Stimulated activated CD8-positive, alpha-beta memory T cell treated with anti-CD3 and anti-CD28 coated beads, Interleukin-2, amount 100 ng/mL, for 1 hour (primary cell): ENCODE results near the gene C13orf46.

Source experiments
- DNase-seq, 2 donors: peaks; one replicate each; pipeline ENCODE4 v3.0.0-alpha.2; 2020; ENCODE audit warnings: low read depth in 2 of 2

Gene C13orf46

DNA sequence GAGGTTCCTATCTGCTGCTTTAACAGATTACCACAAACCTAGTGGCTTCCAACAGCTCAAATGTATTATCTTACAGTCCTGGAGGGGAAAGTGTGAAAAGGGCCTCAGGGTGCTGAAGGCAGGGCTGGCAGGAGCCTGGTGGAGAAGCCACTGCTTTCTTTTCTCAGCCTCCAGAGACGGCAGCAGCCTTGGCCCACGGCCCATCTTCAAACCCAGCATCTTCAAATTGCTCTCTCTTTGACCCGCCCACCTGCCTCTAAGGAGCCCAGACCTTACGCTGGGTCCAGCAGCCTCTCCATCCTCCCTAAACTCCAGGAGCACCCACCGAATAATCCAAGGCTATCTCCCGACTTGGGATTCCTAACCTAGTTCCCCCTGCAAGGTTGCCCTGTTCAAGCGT, 35.6 kb downstream of the C13orf46 start:
- DNase-seq = no peak

DNA sequence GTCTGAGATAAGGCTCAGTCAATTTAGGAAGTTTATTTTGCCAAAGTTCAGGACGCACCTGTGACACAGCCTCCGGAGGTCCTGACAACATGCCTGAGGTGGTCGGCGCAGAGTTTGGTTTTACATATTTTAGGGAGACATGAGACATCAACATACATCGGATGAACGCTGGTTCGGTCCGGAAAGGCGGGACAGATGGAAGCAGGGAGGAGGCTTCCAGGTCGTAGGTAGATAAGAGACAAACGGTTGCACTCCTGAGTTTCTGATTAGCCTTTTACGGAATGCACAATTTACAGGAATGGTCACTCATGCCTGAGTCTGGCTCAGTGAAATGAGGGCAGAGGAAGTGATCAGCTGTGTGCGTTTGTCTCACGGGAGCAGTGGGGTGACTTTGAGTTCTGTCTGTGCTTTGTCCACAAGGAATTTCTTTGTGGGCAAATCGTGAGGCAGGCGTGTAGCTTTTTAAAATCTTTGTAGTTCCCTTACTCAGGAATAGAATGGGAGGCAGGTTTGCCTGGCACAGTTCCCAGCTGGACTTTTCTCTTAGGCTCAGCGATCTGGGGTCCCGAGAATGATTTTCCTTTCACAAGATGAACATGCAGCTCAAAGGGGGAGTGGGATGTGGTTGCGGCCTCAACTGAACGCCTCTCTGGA, 36.2 kb downstream of the C13orf46 start:
- no peak for DNase-seq

DNA sequence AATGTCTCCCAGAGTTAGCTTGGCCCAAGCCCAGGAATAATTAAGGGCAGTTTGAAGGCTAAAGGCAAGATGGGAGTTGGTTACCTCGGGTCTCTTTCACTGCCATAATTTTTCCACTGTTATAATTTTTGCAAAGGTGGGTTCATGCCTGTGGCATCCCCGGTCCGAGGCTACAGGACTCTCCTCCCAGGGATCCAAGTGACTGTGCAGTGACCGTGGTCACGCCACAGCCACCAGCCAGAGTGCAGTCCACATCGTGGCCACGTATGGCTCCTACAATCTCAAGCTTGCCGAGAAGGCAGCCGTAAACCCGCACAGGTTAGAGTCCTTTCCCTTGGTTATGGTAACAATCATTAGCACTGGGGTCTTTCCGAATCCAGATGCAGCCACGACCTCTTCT, 36.8 kb downstream of the C13orf46 start:
- DNase-seq = no peak

DNA sequence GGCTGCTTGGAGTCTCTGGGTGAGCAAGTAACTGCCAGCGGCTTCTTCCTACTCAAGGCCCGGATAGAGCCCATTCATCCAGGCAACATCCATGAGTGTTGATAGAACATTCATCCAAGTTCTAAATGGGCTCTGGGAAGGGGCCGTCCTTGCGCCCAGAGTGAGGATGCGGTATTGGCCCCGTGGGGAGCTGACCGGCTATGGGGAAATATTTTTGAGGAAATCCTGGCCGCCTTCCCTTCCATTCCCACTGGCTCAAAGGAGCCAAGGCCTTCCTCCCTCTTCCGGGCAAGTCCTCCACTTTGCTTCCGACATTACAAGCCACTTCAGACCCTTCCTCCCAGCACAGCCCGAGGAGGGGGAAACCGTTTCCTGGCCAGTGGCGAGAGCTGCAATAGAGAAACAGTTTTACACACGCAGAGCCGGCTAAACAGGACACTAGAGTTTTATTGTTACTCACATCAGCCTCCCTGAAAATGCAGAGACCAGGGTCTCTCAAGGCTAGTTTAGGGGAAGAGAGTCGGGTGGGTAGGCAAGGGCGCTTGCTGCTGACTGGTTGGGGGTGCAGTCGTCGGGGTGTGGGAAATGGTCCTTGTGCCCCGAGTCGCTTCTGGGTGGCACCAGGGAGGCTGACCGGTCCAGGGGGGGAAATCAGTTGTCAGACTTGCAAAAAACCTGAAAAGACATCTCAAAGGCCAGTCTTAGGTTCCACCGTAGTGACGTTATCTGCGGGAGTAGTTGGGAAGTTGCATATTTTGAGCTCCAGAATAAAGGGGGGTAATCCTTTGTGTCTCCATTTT, 37.5 kb downstream of the C13orf46 start:
- DNase-seq = no peak

DNA sequence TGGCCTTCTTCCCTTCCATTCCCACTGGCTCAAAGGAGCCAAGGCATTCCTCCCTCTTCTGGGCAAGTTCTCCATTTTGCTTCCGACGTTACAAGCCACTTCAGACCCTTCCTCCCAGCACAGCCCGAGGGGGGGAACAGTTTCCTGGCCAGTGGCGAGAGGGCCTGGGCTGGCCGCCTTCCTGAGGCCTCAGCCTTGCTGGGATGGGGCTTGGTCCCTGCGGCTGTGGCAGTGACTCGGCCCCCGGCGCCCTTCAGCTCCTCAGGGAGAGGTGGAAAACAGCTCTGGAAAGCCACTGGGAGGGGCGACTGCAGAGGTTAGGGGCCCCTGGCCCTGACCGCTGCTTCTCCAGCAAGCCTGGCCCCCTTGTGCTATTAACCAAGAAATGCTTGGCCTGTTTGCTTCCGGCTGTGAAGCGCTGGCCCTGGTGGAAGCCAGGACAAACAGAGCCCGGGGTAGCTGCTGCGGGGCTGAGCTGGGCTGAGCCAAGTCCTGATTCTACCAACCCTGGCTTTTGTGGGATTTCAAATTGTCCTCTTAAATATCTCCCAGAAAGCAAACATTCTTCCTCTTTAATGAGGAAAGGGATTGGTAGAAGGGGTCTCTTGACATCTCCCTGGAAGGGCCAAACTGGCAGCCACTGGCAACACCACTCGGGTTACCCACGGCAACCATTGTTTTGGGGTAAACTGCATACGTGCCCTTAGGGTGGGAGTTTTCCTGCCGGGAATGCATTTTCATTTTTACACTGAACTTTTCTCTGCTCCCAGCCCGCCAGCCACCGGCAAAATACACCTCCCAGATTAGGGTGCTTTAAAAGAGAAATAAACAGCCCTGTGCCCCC, 38.7 kb downstream of the C13orf46 start:
- no peak for DNase-seq

DNA sequence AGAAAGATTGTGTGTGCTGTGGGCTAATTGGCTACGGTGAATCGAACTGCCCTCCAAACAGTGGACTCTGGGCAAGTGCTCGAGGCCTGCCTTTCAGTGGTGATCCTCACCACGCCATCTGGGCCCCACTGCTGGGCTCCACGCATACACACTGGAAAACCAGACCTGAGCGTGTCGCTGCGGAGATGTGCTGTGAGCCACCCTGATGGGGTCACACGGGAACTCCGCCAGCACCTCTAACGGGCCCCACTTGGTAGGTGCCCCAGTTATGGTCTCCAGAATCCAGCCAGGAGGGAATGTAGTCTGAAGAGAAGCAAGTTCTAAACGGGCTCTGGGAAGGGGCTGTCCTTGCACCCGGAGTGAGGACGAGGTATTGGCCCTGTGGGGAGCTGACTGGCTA, 39.3 kb downstream of the C13orf46 start:
- DNase-seq = no peak

DNA sequence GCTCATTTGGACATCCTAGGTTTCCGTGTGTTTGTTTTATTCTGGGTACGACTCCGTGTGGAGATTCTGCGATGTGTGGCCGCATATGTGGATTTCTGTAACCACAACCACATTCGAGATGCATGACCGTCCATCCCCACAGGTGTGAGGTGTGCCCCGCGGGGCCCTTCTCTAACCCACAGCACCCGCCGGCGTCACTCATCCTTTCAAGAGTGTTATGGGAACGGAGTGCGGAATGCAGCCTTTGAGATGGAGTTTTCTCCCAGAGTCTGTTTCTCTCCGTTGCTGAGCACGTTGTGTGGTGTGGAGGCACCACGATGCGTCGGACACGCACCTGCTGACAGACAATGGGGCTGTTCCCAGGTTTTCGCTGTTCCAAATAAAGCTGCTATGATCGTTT, 40.0 kb downstream of the C13orf46 start:
- DNase-seq = no peak

DNA sequence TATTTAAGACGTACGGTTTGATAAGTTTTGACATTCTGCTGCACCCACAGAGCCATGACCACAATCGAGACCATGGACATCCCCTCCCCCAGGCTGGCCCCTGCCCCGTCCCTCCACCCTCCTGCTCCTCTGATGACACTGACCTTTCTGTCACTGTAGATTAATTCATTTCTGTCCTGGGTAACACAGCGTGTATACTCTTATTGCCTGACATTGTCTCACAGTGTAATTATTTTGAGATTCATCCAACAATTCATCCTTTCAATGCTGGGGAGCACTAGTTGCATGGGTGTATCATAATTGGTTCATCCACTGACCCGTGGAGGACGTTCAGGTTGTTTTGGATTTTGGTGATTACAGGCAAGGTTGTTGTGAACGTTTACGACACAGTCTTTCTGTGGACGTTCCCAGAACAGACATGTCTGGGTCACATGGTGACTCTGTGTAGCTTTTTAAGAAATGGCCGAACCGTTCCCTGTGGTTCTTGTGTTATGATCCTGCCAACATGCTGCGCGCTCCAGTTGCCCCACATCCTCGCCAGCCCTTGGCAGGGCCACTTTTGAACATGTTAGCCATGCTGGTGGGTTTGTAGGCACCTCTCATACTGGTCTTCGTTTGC, 41.9 kb downstream of the C13orf46 start:
- DNase-seq = no peak

DNA sequence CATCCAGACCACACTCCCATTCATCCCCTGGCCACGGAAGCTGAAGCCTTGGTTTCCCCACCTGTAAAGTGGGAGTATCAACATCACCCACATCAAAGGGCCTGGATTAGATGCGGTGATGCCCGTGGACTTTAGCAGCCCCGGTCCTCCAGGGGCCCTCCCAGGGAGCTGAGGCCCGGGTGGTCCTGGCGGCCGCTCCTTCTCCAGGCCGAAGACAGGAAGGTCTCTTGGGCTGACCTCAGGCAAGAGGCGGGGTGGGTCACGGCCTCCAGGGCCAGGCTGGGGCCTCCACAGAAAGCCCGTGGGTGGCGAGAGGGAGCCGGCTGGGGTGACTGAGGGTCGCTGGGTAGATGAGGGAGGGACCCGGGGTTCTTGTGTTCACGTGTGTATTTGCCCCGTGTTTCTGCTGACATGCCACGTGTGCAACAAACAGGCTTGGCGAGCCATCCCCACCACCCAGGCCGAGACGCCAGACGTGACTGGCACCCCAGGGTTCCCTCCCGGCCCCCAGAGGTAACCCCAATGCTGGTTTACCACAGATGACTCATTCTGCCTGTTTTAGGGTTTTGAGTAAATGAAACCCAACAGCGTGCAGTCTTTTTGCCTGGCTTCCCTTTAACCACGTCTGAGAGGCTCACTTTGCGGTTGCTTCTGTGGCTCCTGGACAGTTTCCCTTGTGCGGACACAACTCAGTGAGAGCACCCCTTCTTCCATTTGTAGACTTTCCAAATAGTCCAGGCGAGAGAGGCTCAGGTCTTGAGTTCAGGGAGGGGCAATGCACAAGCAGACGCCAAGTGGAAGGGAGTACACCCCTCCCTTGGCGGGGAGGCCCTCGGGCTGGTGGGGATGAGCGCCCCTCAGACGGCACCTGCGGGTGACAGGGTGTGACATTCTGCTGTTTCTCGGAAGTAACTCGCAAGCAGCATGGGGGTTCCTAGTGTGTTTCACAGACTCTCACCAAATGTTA, 42.9 kb downstream of the C13orf46 start:
- DNase-seq = peak in 1 of 2 donors; percentile 46

DNA sequence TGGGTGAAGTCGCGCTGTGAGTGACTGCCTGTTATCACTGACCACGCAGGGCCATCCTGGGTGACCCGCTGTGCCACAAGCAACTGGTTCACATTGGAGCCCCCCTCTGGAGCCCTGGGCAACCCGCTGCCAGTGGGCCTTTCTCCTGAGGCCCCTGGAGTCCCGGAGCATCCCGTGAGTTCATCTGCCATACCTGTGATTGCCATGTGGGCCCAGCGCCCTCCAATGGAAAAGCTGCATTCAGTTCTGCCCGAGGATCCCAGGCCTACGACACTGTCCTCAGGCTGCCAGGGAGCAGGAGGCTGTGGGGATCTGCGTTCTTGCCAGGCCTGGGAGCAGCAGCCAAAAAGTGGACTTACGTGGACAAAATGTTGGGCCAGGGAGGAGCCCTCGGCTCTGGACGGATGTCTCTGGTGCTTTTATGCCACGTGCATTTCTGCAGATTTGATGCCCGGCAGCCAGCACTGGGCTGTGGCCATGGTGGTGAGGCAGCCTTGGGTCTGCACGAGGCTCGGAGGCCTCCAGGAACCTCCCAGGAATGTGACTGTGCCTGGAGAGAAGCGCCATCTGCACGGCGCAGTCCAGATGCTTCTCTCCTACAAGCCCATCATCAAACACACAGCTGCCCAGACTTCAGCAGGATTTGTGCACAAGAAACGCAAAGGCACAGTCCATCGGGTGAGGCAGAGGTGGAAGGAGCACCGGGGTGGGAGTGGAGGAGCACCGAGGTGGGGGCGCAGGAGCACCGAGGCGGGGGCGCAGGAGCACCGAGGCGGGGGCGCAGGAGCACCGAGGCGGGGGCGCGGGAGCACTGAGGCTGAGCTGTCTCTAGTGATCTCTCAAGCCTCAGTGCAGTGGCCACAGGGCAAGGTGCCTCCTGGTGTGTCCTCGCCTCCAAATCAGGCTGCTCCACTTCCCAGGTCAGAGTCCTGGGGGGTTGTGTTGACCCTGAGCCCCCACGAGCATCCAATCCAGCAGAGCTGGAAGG, 44.0 kb downstream of the C13orf46 start:
- no peak for DNase-seq

DNA sequence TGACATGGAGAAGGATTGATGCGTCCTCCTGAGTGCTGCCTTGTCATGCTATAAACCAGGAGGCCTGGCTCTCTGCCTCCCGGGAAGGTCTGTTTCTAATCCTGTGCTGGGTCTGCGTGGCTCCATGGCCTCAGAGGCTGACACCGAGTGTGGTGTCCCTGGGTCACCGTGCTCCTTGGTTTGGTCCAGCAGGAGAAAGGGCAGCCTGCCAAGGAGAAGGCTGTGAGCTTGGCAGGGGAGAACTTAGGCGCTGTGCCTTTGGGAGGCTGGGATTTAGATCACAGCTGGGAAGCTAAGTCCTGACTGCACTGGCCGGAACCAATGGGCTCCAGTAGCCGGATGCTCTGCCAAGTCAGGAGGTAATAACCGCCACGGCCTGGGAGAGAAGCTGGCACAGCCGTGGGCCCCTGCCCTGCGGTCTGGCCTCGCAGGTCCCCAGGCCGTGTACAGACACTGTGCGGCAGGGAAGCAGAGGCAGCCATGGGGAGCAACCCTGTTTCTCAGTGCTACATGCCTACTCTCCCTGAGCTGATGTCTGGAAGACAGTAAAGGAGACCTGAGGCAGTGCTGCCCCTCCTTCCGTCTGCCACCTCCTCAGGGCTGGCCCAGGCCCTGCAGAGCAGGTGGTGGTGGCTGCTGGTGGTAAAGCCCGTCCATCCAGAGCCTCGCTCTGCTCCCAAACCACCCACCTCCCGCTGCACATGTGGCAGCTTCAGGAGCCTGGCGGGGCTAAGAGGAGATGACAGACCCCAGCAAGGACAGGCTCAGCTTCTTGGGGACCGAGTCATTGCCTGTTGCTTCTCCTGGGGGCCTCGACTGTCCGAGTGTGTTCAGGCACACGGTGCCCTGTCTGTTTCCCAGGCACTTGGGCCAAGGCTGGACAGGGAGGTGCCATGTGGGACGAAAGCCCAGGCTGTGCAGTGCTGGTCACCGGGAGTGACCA, 44.9 kb downstream of the C13orf46 start:
- DNase-seq = no peak

DNA sequence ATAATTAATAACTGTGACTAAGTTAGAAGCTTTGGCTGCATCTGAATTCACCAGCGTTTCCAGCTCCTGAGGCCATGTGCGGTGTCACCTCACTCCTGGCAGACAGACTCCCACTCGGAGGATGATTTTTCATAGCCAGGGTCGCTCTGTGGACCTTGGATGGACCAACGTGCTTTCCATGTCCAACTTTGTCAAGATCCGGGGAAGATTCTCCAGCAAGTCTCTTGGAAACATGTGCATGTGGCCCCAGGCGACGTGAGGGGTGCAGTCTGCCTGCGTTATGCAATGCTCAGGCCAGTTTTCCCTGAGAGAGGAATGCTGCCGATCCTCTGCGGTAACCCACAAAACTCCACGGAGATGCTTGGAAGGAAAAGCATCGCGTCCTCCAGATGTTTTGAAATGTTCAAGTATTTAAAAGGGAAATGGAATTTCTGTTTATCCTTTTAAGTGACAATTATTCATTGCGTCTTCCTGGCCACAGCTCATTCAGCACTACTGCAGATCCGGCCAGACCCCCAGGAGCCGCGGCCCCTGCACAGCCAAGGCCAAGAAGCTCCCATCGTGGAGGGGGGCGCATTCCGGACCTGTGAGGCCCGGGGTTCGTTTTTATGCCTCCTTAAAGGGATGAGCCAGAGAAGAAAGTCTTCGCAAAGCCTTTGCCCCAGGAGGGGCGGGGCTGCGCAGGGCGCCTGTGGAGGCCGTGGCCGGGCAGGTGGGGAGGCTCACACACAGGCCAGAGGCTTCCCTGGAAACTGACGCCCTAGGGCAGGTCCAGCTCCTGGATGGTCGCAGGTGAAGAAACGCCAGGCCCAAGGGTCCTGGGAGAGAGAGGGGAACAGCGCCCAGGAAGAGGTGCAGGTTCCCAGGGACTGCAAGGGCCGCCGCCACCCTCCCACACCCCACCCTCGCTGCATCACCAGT, 46.0 kb downstream of the C13orf46 start:
- no peak for DNase-seq

DNA sequence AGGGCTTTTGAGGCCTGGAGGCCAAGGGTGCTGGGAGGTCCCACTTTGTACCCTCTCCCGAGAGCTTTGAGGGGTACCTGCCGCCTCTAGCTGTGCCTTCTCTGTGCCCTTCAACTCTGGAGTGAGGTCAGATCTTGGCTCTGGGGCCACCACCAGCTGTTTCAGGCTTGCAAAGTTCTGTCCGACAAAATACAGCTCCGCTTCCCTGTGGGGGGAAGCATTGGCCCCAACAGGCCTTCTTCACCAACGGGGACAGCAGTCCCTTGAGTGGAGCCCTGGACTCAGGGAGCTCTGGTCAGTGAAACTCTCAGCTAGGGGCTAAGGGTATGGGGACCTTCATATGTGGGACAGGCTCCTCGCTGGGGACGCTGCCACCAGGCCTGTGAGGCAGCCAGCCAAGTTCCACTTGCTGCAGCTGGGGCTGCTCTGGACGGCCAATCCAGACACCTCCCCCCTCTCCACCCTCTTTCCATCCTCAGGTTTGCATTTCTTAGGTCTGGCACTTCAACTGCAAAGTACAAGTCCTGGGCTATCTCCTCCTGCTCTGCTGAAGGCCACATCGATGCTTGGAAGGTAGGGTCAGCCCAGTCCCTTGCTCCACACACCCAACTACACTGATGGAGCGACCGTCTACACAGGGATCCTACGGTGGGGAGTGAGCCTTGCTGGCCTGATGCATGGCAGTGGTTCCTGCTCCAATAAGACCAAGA, 46.8 kb downstream of the C13orf46 start:
- DNase-seq = no peak

DNA sequence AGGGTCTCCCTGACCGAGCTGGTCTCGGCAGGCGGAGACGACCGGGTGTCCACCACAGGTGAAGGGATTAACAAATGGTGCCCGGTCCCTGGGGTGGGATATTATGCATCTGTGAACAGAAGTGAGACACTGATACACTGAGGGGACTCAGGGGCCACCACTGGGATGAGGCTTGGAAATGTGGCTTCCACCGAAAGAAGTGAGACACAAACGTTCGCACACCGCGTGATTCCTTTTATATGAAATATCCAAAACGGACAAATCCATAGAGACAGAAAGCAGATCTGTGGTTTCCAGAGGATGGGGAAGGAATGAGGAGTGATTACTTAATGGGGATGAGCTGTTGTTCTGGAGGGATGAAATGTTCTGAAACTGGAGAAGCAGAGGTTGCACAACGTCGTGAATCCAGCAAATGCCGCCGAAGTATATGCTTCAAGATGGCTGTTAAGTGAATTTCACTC, 47.5 kb downstream of the C13orf46 start:
- DNase-seq = no peak

DNA sequence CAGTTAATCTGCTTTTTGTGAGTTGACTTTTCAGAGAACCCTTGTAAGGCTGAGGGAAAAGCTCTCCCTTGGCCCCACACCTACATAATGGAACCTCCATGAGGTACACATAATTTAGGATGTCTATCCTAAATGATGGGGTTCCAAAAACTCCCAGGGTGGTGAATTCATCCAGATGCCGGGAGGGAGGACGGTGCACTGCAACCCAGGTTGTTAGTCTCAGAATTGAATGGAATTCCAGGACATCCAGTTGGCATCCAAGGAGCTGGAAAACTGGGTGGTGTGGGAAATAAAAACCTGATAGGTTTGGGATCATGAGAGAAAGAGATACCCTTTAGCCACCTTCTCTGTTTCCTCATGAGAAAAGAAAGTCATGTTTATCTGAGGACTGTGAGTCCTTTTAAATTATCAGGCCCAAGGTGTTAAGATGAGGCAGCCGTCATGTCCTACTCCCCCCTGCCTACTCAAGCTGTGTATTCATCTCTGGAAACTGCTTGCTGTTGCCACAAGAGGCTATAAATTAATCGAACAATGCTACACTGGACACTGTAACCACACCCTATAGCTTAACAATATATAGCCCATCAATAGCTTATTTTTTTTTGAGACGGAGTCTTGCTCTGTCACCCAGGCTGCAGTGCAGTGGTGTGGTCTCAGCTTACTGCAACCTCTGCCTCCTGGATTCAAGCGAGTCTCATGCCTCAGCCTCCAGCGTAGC, 49.5 kb downstream of the C13orf46 start:
- DNase-seq = no peak
